Heart right ventricle (tissue), 16 donors: ENCODE data around the gene GNB1L. TPM values are rescaled to one million over a fixed set of nuclear protein-coding genes. Genes with fewer than 3 reads are reported as not detected.

Experiments used
- ATAC-seq, 8 donors: fragments of 200-7000 bp; cut with Tn5 transposase; one replicate each; pipeline ENCODE4 v1.9.1; 2020; ENCODE audit warnings: mild to moderate bottlenecking in 8 of 8, moderate library complexity in 8 of 8, moderate number of reproducible peaks in 1 of 8
- DNase-seq, 2 donors: peaks; one replicate each; pipeline ENCODE4 v3.0.0-alpha.2; 2020
- H3K27ac ChIP-seq, 10 donors: fragments of 200-600 bp; sonication (generic) in 2 of 10; one replicate each; pipeline versions ENCODE4 v1.5.0 to v1.8.0; 2020 to 2022; ENCODE audit warnings: mild to moderate bottlenecking in 3 of 10
- H3K27me3 ChIP-seq, 7 donors: fragments of 200-600 bp; one replicate each; pipeline ENCODE4 v1.8.0; 2021 to 2022; ENCODE audit warnings: mild to moderate bottlenecking in 2 of 7
- H3K36me3 ChIP-seq, 9 donors: fragments of 200-600 bp; sonication (generic) in 1 of 9; one replicate each; pipeline versions ENCODE4 v1.5.0 to v1.8.0; 2020 to 2022; ENCODE audit warnings: mild to moderate bottlenecking in 2 of 9
- H3K4me1 ChIP-seq, 9 donors: fragments of 200-600 bp; sonication (generic) in 1 of 9; one replicate each; pipeline versions ENCODE4 v1.5.0 to v1.8.0; 2020 to 2022; ENCODE audit warnings: mild to moderate bottlenecking in 4 of 9
- H3K4me3 ChIP-seq, 10 donors: fragments of 200-600 bp; sonication (generic) in 2 of 10; one replicate each; pipeline versions ENCODE4 v1.5.0 to v1.8.0; 2020 to 2022; ENCODE audit warnings: mild to moderate bottlenecking in 7 of 10, moderate library complexity in 2 of 10
- H3K9me3 ChIP-seq, 11 donors: fragments of 200-600 bp in 10 of 11; sonication (generic) in 2 of 11; one replicate each; pipeline versions ENCODE4 v1.5.0 to v1.8.0; 2013 to 2022; ENCODE audit warnings: mild to moderate bottlenecking in 2 of 11, control low read depth in 1 of 11, moderate library complexity in 1 of 11
- CTCF ChIP-seq, 9 donors: fragments of 200-600 bp; sonication (generic) in 2 of 9; IDR thresholded peaks; one replicate each; pipeline versions ENCODE4 v1.5.0 to v1.8.0; 2021 to 2022; ENCODE audit warnings: antibody characterized with exemption in 9 of 9, mild to moderate bottlenecking in 5 of 9, moderate library complexity in 1 of 9
- WGBS, 2 donors: extraction: QIAGEN DNeasy Blood & Tissue Kit; methylation state at CpG; one replicate each; pipeline ENCODE4 v1.1.7; 2013; ENCODE audit warnings: inconsistent platforms in 1 of 2; 5-methylcytosine and 5-hydroxymethylcytosine counted together
- intact Hi-C, 10 donors: fragments of 100-400 bp; cut with DNase I; formaldehyde crosslinking; loops; one replicate each; pipeline versions ENCODE4 v1.11.1 to v1.14.2; 2022
- polyA plus RNA-seq, 2 donors: library from polyadenylated mRNA; stranded (reverse); fragments of 200-250 nt; gene quantifications; one replicate each; pipeline ENCODE4 v1.2.3, GENCODE V29; 2013
- total RNA-seq, 10 donors: library from RNA; stranded (reverse); fragmentation: NEBNext Ultra II Directional in 3 of 10; extraction: Animal tissue kit (Norgen Biotek cat#: 25700) in 3 of 10; gene quantifications; one replicate each; pipeline versions ENCODE4 v1.2.1 to v1.2.4, GENCODE V29; 2021 to 2023
- donor health status: Arrhythmogenic right ventricular cardiomyopathy.
- donor health status: ischemic (EF 13 %, LVEDD 7.1; RV severe dilation, severe dysfunction).
- donor health status: healthy with polysubstance abuse.
- donor health status: DM: no; HTN: yes; CAD: no.
- donor health status: DM: no; HTN: no; CAD: no.
- donor health status: ischemic (EF 25% LVEDD 6.9; RV normal size, moderate dysfunction).
- donor health status: ischemic (EF 25% LVEDD 5.7; RV mildly dilated, moderate dysfunction).
- donor health status: healthy.
- donor health status: DM: yes; HTN: yes; CAD: no.
- donor health status: Ischemic cardiomyopathy.
- donor health status: ischemic (EF 35%, LVEDD 5.7; RV mildly dilated, moderate dysfunction).
- donor health status: nonischemic (EF 11% LVEDD 7.7; RV severe dilation, severe dysfunction).
- donor health status: DM: yes; HTN: yes; CAD: no.
- donor health status: PGD.
- donor health status: ischemic (EF 29% LVEDD 5.4; RV normal size, mild dysfunction).
- donor health status: nonischemic (EF 23%, LVEDD 6.1; RV moderate dilation, normal function).

GNB1L gene
- total and polyA plus RNA-seq, 12 donors, result 0.76 to 9.3 (median 1.9) TPM

- Histone ChIP-seq H3K27me3 (no peaks in the 10 kb centered on the region), H3K27ac (no peak overlapping the region), H3K36me3 (no peaks in the 10 kb centered on the region), H3K9me3 (no peaks in the 10 kb centered on the region), H3K4me3 (no peak overlapping the region), H3K4me1 (peaks cover 0 to 7% (median 0%) of the 10 kb centered on the region in 9 donors)
- intact Hi-C loops, result loop anchor here in 1 of 10 donors (10.0 kb wide), 1 partner anchor 53 kb away; no protein-coding TSS in a partner anchor
- DNase-seq, result no peak
- no peak for ATAC-seq
- TF ChIP-seq CTCF (IDR thresholded peaks at IDR 0.05), result no peak
- 94 to 95% methylated on average over 15 of the region's 15 CpGs for WGBS, 2 donors
These were observed 47.3 kb downstream of the GNB1L start for GRCh38 chr22:19807161-19807913.

GRCh38 chr22:19806213-19807160 is 48.2 kb downstream of the GNB1L start:
- H3K4me1 ChIP-seq, result peaks cover 0 to 7% (median 0%) of the 10 kb centered on the region in 9 donors
- peak in 1 of 2 donors; percentile 15 for DNase-seq
- no peak overlapping the region for H3K27ac ChIP-seq
- no peak for TF ChIP-seq CTCF (IDR thresholded peaks at IDR 0.05)
- no peaks in the 10 kb centered on the region for H3K36me3 ChIP-seq
- H3K27me3 ChIP-seq, result no peaks in the 10 kb centered on the region
- no peak overlapping the region for H3K4me3 ChIP-seq
- H3K9me3 ChIP-seq, result no peaks in the 10 kb centered on the region
- WGBS, 2 donors, result 82 to 84% methylated on average over 38 of the region's 38 CpGs
- no peak for ATAC-seq
- intact Hi-C loops, result loop anchor here in 1 of 10 donors (10.0 kb wide), 1 partner anchor 52 kb away; no protein-coding TSS in a partner anchor

GRCh38 chr22:19805821-19806212 is 48.9 kb downstream of the GNB1L start:
- no peak overlapping the region for H3K4me3 ChIP-seq
- no peak for TF ChIP-seq CTCF (IDR thresholded peaks at IDR 0.05)
- intact Hi-C loops, result loop anchor here in 1 of 10 donors (10.0 kb wide), 1 partner anchor 51 kb away; no protein-coding TSS in a partner anchor
- no peaks in the 10 kb centered on the region for H3K36me3 ChIP-seq
- DNase-seq (no peak), ATAC-seq (no peak)
- no peak overlapping the region for H3K27ac ChIP-seq
- H3K9me3 ChIP-seq, result no peaks in the 10 kb centered on the region
- H3K27me3 ChIP-seq, result no peaks in the 10 kb centered on the region
- 87 to 89% methylated on average over 8 of the region's 8 CpGs for WGBS, 2 donors
- peaks cover 0 to 7% (median 0%) of the 10 kb centered on the region in 9 donors for H3K4me1 ChIP-seq

- Histone ChIP-seq H3K27ac (no peak overlapping the region), H3K9me3 (no peaks in the 10 kb centered on the region), H3K4me3 (no peak overlapping the region), H3K36me3 (no peaks in the 10 kb centered on the region), H3K27me3 (no peaks in the 10 kb centered on the region), H3K4me1 (peaks cover 0 to 5% (median 0%) of the 10 kb centered on the region in 9 donors)
- TF ChIP-seq CTCF (IDR thresholded peaks at IDR 0.05), result no peak
- ATAC-seq (no peak), DNase-seq (no peak)
- intact Hi-C loops, result loop anchor here in 2 of 10 donors (5.0 to 10.0 kb wide), 2 partner anchors 48 to 49 kb away; partner anchors contain the start of genes GNB1L (in 1 of the 2) and RTL10 (in 1 of the 2)
- 93 to 97% methylated on average over 8 of the region's 8 CpGs for WGBS, 2 donors
These were observed 50.9 kb downstream of the GNB1L start for GRCh38 chr22:19803736-19804267.
